Endothelial cell of umbilical vein (primary cell): ENCODE results near the gene SPC25.

Experiments used
- FOS ChIP-seq: IDR thresholded peaks from 2 replicates; pipeline ENCODE4 v1.6.1; 2011; ENCODE audit warnings: mild to moderate bottlenecking, low read length, moderate library complexity, borderline replicate concordance; ENCODE audit not compliant: insufficient read depth
- GATA2 ChIP-seq: IDR thresholded peaks from 2 replicates; pipeline ENCODE4 v1.7.0; 2011; ENCODE audit warnings: low read depth, mild to moderate bottlenecking, moderate library complexity, mixed read lengths, low read length; ENCODE audit not compliant: insufficient read length, insufficient read depth
- POLR2A ChIP-seq: IDR thresholded peaks from 2 replicates; pipeline ENCODE4 v1.6.1; 2012; ENCODE audit warnings: low read depth, mild to moderate bottlenecking, control low read depth, low read length
- POLR2AphosphoS5 ChIP-seq: IDR thresholded peaks from 2 replicates; pipeline ENCODE4 v1.6.1; 2012; ENCODE audit warnings: low read depth, mild to moderate bottlenecking, control low read depth, low read length, moderate library complexity; ENCODE audit not compliant: insufficient read depth
- TF ChIP-seq, protein P1 (sequence below), 2 donors: IDR thresholded peaks; 1 replicate in 1 of 2; 2 replicates in 1 of 2; pipeline ENCODE4 v1.5.1; 2011; ENCODE audit warnings: low read length in 2 of 2, mild to moderate bottlenecking in 2 of 2, moderate library complexity in 2 of 2, control low read depth in 1 of 2, inconsistent platforms in 1 of 2, low read depth in 1 of 2; ENCODE audit not compliant: insufficient read depth in 1 of 2; ENCODE audit errors: extremely low read depth in 1 of 2

DNA sequence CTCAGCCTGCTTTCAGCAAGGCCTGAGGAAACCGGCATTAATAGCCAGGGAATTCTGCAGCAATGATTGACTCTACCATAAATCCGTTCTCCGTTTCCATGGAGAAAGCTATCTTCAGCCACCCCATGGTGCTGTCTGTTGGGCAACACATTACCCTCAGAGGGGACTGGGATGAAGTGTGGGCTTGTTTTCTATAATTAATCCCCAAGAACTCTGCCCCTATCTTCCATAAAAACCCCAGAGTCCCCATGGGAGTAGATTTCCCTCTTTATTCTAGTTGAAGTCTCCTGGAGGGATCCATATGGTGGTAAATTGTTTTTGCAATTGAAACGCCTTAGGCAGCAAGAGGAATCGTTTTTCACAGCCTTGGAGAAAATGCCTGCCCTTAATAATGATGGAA lies 20.1 kb upstream of the SPC25 start:
- TF ChIP-seq, protein P1, sequence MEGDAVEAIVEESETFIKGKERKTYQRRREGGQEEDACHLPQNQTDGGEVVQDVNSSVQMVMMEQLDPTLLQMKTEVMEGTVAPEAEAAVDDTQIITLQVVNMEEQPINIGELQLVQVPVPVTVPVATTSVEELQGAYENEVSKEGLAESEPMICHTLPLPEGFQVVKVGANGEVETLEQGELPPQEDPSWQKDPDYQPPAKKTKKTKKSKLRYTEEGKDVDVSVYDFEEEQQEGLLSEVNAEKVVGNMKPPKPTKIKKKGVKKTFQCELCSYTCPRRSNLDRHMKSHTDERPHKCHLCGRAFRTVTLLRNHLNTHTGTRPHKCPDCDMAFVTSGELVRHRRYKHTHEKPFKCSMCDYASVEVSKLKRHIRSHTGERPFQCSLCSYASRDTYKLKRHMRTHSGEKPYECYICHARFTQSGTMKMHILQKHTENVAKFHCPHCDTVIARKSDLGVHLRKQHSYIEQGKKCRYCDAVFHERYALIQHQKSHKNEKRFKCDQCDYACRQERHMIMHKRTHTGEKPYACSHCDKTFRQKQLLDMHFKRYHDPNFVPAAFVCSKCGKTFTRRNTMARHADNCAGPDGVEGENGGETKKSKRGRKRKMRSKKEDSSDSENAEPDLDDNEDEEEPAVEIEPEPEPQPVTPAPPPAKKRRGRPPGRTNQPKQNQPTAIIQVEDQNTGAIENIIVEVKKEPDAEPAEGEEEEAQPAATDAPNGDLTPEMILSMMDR (IDR thresholded peaks at IDR 0.05; ENCODE audit: extremely low read depth in 1 of 2, insufficient read depth in 1 of 2, low read depth in 1 of 2, low read length in 2 of 2) = no peak
- TF ChIP-seq POLR2A (no peak), POLR2AphosphoS5 (no peak), FOS (no peak), GATA2 (no peak)
